ENCODE results near the gene FIGNL1.

The FIGNL1 gene

DNA sequence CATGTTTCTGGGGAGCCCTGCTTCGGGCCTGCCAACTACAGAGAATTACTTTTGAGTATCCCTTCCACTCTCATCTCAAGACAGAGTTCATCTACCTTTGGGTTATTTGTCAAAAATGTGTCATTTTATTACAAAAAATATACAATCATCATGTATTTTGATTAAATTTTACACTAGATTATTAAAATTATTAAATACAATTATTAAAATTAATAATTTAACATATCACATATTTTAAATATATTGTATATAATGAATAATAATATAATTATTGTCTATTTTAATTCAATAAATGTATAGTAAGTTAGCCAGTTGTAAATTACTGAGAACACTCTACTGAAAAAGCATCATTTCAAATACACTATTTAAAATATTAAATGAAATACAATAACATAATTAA is 50.9 kb downstream of the FIGNL1 start:
- H3K4me3 ChIP-seq (ENCODE audit: low read length): no peak overlapping the region
- no peak for DNase-seq (ENCODE audit: low read depth)
- TF ChIP-seq, protein P1, sequence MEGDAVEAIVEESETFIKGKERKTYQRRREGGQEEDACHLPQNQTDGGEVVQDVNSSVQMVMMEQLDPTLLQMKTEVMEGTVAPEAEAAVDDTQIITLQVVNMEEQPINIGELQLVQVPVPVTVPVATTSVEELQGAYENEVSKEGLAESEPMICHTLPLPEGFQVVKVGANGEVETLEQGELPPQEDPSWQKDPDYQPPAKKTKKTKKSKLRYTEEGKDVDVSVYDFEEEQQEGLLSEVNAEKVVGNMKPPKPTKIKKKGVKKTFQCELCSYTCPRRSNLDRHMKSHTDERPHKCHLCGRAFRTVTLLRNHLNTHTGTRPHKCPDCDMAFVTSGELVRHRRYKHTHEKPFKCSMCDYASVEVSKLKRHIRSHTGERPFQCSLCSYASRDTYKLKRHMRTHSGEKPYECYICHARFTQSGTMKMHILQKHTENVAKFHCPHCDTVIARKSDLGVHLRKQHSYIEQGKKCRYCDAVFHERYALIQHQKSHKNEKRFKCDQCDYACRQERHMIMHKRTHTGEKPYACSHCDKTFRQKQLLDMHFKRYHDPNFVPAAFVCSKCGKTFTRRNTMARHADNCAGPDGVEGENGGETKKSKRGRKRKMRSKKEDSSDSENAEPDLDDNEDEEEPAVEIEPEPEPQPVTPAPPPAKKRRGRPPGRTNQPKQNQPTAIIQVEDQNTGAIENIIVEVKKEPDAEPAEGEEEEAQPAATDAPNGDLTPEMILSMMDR (conservative IDR thresholded peaks at IDR 0.05; ENCODE audit: low read depth, low read length): no peak

GRCh38 chr7:50397971-50398324 is 52.2 kb downstream of the FIGNL1 start:
- no peak for DNase-seq (ENCODE audit: low read depth)
- no peak overlapping the region for H3K4me3 ChIP-seq (ENCODE audit: low read length)
- TF ChIP-seq, protein P1 (conservative IDR thresholded peaks at IDR 0.05; ENCODE audit: low read depth, low read length): no peak

- H3K4me3 ChIP-seq (ENCODE audit: low read length): no peak overlapping the region
- TF ChIP-seq, protein P1 (conservative IDR thresholded peaks at IDR 0.05; ENCODE audit: low read depth, low read length): no peak
- DNase-seq (ENCODE audit: low read depth): no peak
Measured at GRCh38 chr7:50397320-50397970, 52.7 kb downstream of the FIGNL1 start.

DNA sequence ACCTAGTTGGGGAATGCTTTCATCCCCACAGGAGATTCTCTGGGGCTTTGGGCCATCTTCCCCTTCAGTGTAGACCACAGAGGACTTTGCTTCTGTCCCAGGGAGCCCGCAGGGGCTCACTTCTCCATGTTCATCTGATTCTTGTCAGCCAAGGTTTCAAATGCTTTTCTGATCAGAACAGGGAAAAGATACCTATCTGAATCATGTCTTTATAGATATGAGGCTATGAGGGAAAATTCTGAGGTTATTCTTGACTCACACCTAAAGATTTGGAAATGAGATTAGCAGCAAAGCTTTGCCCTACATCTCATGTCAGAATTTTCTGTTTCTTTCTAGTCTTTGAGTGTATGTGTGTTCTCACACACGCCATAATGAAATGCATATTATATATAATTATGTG is 53.3 kb downstream of the FIGNL1 start:
- no peak for DNase-seq (ENCODE audit: low read depth)

DNA sequence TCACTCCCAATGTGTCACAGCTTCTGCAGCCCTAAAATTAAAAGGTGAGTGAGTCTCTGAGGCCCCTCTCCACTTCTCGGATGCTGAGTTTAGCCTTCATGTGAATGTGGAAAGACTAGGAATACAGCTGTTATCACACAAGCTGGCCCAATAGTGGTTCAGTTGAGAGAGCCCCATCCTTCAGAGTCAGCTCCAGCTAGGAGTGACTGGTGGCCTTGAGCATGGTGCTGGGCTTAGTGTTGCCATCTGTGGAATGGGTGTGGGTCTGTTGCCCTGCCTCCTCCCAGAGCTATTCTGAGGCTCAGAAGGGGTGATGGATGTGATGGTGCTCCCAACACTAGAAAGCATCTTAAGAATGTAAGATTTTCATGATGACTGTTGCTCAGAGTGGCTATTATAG is 55.8 kb downstream of the FIGNL1 start:
- TF ChIP-seq, protein P1 (conservative IDR thresholded peaks at IDR 0.05; ENCODE audit: low read depth, low read length): no peak
- no peak for DNase-seq (ENCODE audit: low read depth)
- H3K4me3 ChIP-seq (ENCODE audit: low read length): no peak overlapping the region

More for the DNA sequence above, 53.3 kb downstream of the FIGNL1 start:
- TF ChIP-seq, protein P1 (conservative IDR thresholded peaks at IDR 0.05; ENCODE audit: low read depth, low read length): no peak
- H3K4me3 ChIP-seq (ENCODE audit: low read length): no peak overlapping the region

All from retinal pigment epithelial cell (primary cell).